Measurements from ENCODE around the gene TREM2.
"Not testable (repeated sequence)": the region's sequence is repeated elsewhere in the genome, so short reads cannot be mapped to it uniquely, and the experiment has no call there.

TREM2 gene

GRCh38 chr6:41153992-41154625 lies 8.8 kb downstream of the TREM2 start, which contains the start of gene TREML1:
Gene TREML1, minus strand, starts transcription at chr6:41154347. Its CDS starts 59 bp downstream, at chr6:41154288.
- no peak for DNase-seq (ENCODE audit: low spot score)

DNA sequence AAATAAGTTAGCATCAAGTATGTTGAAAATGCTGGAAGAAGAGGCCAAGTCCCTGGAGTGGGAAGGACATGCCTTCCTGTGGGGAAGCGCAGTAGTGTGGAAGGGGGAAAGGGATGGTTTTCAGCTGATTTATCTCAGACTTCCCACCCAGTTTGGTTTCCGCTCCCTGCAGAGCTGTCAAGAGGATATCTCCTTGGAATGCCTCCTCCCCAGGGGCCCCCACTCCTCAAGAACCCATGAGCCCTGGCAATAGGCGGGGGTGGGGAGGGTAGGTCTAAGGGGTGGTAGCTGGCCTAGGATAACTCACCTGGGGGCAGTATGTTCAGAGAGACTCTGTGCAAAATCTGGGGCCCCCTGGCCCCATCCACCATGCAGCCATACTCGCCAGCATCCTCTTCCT lies 9.5 kb downstream of the TREM2 start:
- no peak for DNase-seq (ENCODE audit: low spot score)

DNA sequence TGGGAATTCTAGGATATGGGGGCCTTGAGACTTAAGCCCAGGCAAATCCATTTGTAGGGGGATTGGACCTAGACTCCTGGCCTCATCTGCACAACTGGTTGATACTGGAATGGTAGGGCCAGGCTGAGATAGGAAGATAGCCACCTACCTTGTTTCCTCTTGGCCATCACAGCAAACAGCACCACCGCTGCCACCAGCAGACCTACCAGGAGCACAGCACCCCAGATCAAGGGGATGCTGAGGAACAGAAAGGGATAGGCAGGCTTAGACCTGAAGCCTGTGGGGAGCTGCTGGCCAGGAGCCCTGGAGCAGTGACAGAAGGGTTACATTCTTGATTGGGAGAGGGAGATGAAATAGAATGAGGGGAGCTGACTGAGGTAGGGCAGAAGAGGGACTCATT lies 12.2 kb downstream of the TREM2 start:
- DNase-seq (ENCODE audit: low spot score), result no peak

DNA sequence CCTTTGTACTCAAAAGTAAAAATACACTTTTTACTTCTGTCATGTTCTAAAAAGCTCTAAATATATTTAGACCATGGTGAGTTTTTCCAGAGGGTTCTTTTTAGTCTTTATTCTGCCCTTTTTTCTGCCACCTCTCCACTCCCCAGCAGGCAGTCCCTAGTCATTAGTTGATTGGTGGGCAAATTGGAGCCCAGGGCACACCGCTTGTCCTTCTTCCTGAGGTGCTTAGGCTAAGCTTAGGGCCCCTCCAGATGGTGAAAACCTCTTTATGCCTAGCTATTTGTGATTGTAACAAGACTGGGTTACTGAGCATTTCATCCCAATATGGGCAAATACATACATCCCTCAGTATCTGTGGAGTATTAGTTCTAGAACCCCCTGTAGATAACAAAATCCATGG lies 15.0 kb downstream of the TREM2 start:
- no peak for DNase-seq (ENCODE audit: low spot score)

DNA sequence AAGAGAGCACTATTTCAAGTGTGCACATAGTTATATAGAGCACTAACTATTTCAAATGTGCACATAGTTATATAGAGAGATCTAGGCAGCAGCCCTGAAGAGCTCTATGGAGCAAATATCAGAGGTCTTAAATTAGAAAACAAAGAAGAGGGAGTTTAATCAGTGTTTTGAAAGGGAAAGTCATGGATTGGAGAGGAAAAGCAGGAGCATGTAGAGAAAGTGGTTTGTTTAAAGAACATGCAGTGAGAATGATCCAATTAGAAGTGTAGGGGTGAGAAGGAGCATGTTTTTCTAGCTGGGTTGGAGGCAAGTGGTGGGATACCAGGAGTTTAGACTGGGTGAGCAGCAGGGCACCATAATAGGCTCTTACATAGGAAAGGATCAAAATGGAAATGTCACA lies 26.0 kb downstream of the TREM2 start:
- no peak for DNase-seq (ENCODE audit: low spot score)

- no peak for DNase-seq (ENCODE audit: low spot score)
Measured at GRCh38 chr6:41135062-41135832, 27.7 kb downstream of the TREM2 start.

GRCh38 chr6:41132254-41132653 lies 30.7 kb downstream of the TREM2 start:
- no peak for DNase-seq (ENCODE audit: low spot score)

GRCh38 chr6:41125282-41125681 lies 37.6 kb downstream of the TREM2 start:
- DNase-seq (ENCODE audit: low spot score), result no peak

DNA sequence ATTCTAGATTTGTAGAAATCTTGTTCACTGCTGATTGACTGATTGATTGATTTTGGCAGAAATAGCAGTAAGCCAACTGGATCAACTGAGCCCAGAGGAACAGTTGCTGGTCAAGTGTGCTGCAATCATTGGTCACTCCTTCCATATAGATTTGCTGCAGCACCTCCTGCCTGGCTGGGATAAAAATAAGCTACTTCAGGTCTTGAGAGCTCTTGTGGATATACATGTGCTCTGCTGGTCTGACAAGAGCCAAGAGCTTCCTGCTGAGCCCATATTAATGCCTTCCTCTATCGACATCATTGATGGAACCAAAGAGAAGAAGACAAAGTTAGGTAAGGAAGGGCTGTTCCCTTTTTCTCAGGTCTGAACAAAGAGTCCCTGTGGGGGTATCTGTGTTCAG lies 40.0 kb downstream of the TREM2 start:
- no peak for DNase-seq (ENCODE audit: low spot score)

GRCh38 chr6:41122373-41122772 lies 40.5 kb downstream of the TREM2 start:
- no peak for DNase-seq (ENCODE audit: low spot score)

DNA sequence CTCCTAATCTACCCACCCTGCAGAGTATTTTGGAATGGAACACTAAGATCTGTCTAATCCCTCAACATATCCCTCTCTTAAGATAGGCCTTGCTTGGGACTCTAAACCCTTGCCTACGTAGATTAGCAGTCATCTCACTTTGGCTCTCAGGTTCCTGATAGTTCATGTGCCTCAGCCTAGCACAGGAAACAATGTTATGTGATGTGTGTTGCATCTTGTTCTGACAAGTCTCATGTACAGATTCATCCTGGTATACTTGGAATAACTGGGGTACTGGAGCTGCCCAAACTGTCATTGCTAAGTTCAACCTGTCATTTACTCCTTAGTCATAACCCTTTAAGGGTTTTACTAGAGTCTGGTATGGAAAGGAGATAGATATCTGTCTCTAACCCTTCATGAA lies 42.9 kb downstream of the TREM2 start:
- no peak for DNase-seq (ENCODE audit: low spot score)

- no peak for DNase-seq (ENCODE audit: low spot score)
Measured at GRCh38 chr6:41119508-41119907, 43.4 kb downstream of the TREM2 start.

DNA sequence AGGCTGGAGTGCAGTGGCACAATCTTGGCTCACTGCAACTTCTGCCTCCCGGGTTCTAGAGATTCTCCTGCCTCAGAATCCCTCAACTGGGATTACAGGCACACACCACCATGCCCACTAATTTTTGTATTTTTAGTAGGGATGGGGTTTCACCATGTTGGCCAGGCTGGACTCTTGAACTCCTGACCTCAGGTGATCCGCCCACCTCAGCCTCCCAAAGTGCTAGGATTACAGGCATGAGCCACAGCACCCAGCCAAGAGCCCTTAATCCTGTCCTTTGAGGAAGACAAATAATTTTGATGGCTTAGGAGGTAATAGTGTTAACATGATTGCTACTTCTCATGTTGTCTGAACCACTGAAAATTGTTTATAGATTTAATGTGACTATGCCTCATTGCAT lies 47.9 kb downstream of the TREM2 start:
- not testable (repeated sequence) for DNase-seq (ENCODE audit: low spot score)

DNA sequence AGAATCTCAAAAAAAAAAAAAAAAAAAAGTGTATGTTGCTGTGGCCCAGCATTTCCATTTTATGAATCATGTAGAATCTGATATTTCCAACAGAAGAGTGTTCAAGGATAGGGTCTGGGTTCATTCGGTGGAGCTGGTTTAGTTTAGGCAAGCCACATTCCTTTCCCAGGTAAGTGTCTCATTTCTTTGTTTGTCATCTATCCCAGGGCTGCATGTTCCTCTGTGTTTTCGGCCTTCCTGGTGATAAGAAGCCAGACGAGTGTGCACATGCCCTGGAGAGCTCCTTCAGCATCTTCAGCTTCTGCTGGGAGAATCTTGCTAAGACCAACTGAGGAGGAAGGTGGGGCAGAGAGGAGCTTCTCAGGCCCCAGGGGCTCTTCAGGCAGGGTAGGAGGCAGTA lies 51.9 kb downstream of the TREM2 start:
- no peak for DNase-seq (ENCODE audit: low spot score)

All from ecto neural progenitor cell (in vitro differentiated cells).